Measurements from ENCODE around the gene DYNC1I1.

Gene DYNC1I1

DNA sequence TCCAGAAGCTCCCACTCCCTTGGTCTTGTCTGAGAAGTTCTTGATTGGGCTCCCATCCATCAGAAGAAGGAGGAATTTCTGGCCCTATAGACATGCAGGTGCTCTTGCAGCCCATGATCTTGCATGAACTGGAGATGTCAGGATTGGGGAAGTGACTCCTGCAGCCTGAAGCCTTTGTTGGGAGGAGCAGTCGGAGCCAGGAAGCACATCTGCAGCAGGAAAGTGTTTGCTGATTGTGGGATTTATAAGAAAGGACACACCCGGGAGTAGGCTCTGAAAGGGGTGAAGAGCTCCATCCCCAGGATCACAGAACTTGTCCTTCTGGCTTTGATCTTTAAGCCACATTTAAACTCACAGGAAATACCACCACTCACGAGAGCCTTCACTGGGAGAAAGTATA, 185.2 kb downstream of the DYNC1I1 start:
- DNase-seq (ENCODE audit: low read depth in 1 of 2, low spot score in 1 of 2): no peak

DNA sequence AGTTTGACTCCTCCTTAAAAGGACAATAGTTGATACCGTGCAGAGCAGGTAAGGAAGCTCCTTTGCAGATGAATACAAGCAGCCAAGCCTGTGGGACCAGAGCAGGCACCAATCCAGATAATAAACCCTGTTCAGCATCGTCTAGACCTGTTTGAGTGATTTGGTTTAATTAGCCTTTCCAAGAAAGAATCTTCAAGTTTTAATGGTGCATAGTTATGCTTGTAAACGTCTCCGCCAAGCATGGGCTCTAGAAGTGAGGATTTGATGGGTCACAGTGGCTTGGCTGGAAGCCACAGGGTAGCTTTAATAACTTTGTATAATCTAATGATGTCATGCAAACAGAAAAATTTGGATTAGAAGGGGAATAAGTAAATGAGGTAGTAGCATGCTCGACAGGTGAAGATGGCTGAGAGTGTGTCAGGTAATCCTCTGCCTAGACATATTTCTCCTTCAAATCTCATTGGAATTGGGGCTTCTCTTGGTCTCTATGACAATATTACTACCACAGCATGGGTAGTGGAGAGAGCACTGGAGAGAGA, 188.4 kb downstream of the DYNC1I1 start:
- DNase-seq (ENCODE audit: low read depth in 1 of 2, low spot score in 1 of 2): no peak

GRCh38 chr7:95963446-95963990, 191.2 kb downstream of the DYNC1I1 start:
- DNase-seq (ENCODE audit: low read depth in 1 of 2, low spot score in 1 of 2): no peak

- no peak for DNase-seq (ENCODE audit: low read depth in 1 of 2, low spot score in 1 of 2)
Measured at GRCh38 chr7:95971716-95972115, 199.4 kb downstream of the DYNC1I1 start.

DNA sequence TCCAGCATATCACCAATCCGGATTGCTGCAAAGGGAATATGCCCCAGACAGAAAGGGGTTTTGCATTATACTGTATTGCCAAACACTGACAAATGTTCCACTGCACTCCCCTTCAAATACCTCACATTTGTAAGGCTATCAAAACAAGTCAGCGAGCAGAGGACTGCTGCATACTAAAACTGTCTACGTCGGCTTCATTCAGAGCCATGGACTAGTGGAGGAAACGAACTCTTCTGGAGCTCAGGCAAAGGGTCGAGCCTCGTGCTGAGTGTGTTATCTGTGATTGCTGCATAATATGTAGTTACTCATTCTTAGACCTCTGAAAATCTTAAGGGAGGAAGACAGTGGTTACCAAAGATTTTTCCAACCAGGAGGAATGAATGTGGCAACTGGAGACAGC, 200.2 kb downstream of the DYNC1I1 start:
- no peak for DNase-seq (ENCODE audit: low read depth in 1 of 2, low spot score in 1 of 2)

DNA sequence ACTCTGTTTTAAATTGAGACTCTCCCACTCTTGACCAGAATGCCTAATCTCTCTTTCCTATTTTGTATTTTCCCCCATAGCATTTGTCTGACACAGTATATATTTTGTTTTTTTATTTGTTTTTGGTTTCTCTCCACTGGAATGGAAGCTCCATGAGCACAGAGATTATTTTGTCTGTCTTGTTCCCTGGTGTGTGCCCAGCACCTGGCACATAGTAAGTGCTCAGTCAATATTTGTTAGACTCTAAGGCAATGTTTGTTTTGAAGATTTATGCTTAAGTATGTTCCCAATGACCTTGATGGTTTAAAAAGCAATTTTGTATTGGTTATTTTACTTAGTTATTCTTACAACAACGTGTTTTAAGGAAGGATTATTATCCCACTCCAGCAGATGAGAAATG, 201.8 kb downstream of the DYNC1I1 start:
- no peak for DNase-seq (ENCODE audit: low read depth in 1 of 2, low spot score in 1 of 2)

DNA sequence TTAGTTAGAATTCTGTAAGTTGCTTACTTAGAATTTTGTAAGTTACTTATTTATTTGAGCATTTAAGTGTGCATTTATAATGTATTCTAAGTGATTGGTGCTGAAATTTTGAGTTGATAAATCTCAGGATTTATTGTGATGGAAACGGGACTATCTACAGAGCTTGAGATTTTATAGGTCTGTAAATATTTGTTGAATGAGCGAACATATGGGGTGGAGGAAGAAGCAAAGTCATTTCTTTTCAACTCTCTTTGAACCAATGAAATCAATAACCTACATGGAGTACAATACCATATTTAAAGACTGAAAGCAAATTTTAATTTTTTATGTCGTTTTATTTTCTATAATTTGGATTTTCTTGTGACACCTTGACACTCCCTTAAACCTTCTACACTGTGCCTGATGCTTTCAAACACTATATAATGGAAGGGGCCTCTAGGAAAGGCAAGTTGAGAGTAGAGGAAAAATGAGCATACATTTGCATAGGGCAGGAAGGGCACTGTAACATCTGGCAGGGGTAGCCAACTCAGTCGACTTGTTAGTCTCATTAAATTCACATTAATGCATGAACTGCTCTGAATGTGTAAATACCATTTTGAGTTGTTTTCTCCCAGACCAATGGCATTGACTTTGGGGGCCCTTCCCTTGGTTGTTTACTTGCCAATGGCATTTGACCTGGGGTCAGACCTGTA, 204.2 kb downstream of the DYNC1I1 start:
- no peak for DNase-seq (ENCODE audit: low read depth in 1 of 2, low spot score in 1 of 2)

- no peak for DNase-seq (ENCODE audit: low read depth in 1 of 2, low spot score in 1 of 2)
Measured at GRCh38 chr7:95977994-95978393, 205.6 kb downstream of the DYNC1I1 start.

DNA sequence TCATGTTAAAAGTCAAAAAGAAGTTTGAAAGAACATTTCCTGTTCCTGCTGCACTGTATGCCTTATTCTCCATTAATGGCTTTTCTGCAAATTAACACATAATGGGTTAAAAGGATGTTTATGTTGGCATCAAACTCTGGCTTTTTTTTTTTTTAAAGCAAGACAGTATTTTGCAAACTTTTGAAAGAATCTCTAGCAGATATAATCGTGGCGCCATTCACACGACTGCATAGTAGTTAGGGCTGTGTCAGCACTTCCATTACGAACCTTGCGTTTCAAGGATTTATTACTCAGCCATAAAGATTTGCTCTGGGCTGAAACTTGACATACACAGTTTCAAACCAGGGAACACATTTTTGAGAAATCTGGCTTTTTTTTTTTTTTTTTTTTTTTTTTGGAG, 207.8 kb downstream of the DYNC1I1 start:
- DNase-seq (ENCODE audit: low read depth in 1 of 2, low spot score in 1 of 2): no peak

DNA sequence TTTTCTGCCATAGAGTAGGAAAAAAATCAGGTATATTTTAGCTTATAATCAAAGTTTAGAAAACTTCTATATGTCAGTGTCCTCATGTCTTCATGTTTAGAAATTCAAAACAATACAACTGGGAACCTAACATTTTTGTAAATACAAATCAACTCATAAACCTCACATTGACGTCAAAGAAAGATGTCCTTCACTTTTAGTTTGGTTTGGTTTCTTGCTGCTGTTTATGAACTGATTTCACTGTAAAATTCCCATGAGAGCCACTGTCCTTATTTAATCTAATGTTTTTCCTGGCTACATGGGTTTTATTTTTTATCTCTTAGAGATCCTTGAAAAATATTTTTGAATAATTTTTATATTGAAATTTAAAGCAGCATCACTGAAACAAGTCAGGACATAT, 208.4 kb downstream of the DYNC1I1 start:
- no peak for DNase-seq (ENCODE audit: low read depth in 1 of 2, low spot score in 1 of 2)

- DNase-seq (ENCODE audit: low read depth in 1 of 2, low spot score in 1 of 2): no peak
Measured at GRCh38 chr7:95986178-95986764, 213.9 kb downstream of the DYNC1I1 start.

DNA sequence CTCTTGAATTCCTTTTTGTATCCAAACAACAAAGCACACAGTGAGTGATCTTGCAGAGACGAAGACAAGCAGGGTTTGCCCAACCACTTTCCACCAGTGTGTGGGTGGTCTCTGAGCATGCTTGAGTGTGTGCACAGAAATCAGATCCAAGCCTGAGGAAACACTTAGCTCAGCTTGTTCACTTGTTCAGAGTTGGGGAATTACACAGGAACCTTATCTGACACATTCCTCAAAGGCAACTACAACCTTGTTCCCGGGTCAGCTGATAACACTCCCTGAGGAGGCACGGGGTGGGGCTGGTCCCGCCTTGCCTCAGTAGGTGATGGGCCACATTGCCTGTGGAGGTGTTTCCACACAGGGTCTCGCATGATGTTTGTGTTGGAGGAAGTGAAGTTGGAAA, 216.9 kb downstream of the DYNC1I1 start:
- no peak for DNase-seq (ENCODE audit: low read depth in 1 of 2, low spot score in 1 of 2)

GRCh38 chr7:95993380-95993779, 221.0 kb downstream of the DYNC1I1 start:
- no peak for DNase-seq (ENCODE audit: low read depth in 1 of 2, low spot score in 1 of 2)

DNA sequence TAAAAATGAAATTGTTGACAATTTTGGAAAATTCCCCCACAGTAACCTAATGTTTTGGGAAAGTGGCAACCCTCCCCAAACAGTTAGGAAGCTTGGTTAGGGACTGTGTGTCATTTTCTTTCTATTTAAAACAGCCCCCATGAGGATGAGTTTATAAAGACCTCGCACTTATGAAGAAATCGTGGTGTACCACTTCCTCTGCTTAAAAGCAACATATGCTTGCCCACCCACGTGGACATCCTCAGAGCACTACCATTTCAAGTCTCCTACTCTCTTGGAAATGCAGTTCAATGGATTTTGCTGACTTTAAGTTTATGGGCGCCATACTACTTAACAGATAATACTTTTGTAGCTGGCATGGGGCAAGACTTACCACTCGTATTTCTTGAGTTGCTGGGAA, 223.8 kb downstream of the DYNC1I1 start:
- DNase-seq (ENCODE audit: low read depth in 1 of 2, low spot score in 1 of 2): no peak

DNA sequence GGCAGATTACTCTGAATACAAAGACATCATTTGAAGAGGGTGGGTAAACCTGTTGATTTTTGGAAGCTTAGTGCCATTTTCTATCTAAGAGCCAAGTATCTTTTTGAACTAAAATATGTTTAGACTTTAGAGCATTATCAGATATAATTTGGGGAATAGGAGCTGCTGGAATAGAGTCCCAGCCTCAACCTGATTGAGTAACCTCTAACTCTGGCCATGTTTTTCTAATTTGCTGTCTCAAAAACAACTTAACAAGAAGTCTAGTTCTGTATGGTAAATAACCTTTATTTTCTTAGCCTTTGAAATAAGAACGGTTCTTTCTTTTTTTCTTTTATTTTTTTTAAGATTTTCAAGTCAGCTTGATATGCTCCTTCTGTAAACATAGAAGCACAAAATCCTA, 224.5 kb downstream of the DYNC1I1 start:
- DNase-seq (ENCODE audit: low read depth in 1 of 2, low spot score in 1 of 2): no peak

- no peak for DNase-seq (ENCODE audit: low read depth in 1 of 2, low spot score in 1 of 2)
Measured at GRCh38 chr7:95997632-95998031, 225.3 kb downstream of the DYNC1I1 start.

DNA sequence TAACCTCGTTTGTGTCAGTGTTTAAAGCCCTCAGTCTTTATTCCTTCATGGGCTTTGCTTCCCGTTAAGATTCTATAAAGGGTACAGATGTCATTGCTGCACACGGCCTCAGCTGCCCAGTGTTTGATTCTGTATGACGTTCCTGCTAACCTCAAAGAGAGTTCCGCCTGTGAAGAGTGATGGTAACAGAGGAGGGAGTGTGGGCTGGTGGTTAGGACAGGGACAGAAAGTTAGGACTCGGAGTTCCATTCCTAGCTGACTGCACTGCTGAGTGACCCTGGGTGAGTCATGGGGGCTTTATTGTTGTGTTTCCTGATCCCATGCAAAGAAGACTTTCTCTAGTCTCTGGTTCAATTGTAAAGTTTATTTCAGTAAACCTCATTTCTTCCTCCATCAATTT, 227.1 kb downstream of the DYNC1I1 start:
- DNase-seq (ENCODE audit: low read depth in 1 of 2, low spot score in 1 of 2): no peak

DNA sequence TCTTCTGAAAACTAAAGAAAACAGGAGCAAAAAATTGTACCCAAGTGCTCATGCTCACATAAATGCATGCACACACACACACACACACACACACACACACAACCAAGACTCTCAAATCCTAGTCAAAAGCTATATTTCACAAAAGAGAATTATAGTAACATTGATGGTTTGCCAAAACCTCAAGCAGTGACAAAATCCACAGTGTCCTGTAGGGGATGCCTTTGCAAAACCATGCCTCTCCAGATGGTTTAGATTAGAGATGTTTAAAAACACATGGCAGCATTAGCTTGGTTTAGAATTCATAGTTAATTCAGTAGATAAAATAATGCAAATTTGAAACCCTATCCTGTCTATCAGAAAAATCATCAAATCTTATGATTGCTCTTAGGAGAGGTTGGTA, 232.2 kb downstream of the DYNC1I1 start:
- no peak for DNase-seq (ENCODE audit: low read depth in 1 of 2, low spot score in 1 of 2)

DNA sequence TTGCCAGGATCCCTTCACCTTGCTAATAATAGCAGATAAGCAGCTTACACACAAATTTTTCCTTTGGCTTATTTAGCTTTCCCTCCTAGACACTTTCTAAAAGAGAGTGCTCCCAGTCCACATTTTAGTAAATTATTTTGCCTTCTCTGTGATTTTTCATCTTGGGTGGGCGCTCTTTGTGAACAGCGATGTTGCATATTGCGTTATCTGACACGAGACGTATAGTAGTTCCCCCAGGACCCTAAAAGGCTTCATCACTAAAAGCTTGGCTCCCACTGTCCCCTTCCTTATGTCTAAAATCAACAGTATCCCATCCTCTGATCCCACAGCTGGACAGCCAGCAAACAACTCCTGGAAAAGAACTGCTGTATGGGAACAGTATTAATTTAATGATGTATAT, 232.9 kb downstream of the DYNC1I1 start:
- no peak for DNase-seq (ENCODE audit: low read depth in 1 of 2, low spot score in 1 of 2)

DNA sequence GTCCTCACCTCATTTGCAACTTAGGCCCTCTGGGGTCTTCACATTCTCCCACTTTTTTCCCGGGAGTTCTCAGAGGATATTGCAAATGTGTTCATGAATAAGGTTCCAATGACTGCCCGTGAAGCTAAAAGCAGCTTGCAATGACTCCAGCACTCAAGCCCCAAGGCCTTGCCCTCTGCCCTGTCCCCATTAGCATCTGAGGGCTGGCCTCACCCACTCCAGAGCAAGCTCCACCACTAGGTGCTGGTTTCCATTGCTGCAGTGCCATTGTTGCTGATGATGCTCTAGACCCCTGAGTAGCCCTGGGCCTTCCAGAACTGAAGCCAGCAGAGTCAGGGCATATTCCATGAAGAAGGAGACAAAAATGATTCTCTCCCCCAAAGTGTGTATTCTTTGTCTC, 236.8 kb downstream of the DYNC1I1 start:
- DNase-seq (ENCODE audit: low read depth in 1 of 2, low spot score in 1 of 2): no peak

- DNase-seq (ENCODE audit: low read depth in 1 of 2, low spot score in 1 of 2): no peak
Measured at GRCh38 chr7:96013836-96014235, 241.5 kb downstream of the DYNC1I1 start.

DNA sequence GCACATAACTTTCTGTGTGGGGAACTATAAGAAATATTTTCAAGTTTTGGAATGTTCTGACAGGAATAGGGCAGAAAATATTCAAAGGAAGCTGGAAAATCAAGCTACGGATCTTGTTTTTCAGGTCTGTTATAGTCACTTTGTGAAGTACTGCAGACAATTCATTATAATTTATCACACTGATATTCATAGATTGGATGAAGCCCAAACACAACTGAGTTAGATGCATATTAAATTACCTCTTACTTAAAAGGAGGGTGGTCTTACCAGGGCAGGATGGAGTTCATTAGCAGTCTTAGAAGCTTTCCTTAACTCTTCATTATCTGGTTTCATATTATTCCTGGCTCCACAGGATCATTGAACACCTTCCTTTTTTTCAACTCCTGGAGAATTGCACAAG, 242.3 kb downstream of the DYNC1I1 start:
- DNase-seq (ENCODE audit: low read depth in 1 of 2, low spot score in 1 of 2): no peak

Measured in activated CD4-positive, alpha-beta T cell treated with anti-CD3 and anti-CD28 coated beads, Interleukin-2, amount 50 U/mL, for 24 hours (primary cell).